8988T (cell line): ENCODE results near the gene USP35.

Experiments
- DNase-seq: peaks from one replicate; pipeline ENCODE4 v3.0.0; 2011

USP35 gene

DNA sequence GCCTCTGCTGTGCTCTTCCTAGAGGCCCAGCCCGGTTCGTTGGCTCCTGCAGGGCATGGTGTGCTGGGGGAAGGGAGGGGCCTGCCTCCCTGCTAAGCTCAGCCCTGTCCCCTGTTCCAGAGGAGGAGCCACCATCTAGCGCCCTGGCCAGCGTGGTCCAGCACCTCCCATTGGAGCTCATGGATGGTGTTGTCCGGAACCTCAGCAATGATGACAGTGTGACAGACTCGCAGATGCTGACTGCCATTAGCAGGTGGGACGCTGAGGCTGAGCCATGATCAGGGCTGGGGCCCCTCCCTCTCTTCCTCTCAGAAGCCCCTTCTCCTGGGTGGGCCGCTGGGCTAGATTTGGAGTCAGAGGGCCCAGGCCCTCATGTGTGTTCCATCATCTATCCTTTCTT, 9.1 kb downstream of the USP35 start:
- peak; percentile 45 for DNase-seq

DNA sequence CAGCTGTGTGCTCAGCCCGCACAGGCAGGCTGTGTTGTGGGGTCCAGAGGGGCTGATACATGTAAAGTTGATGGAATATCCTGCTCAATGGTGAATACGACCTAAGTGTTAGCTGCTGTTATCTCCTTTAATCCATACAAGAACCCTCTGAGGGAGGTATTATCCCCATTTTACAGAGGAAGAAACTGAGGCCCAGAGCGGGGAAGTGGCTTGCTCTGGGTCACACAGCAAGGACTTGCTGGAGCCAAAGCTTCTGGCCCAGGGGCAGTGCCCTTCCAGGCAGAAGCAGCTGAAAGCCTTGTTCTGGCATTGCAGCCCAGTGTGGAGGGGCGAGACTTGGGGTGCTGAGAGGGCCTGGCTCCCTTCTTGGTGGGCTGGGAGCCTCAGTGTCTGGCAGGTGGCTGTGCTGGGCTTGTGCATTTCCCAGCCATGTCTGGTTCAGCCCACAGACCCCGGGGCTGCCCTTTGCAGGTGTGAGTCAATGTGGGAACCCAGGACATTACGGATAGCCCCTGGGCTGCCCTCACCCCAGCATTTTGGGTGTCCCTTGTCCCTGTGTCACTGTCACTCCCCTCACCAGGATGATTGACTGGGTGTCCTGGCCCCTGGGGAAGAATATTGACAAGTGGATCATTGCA, 10.4 kb downstream of the USP35 start:
- DNase-seq = no peak

- no peak for DNase-seq
Observed at GRCh38 chr11:78199653-78200015, 10.9 kb downstream of the USP35 start.

- DNase-seq = no peak
Observed at GRCh38 chr11:78200061-78200460, 11.3 kb downstream of the USP35 start.

DNA sequence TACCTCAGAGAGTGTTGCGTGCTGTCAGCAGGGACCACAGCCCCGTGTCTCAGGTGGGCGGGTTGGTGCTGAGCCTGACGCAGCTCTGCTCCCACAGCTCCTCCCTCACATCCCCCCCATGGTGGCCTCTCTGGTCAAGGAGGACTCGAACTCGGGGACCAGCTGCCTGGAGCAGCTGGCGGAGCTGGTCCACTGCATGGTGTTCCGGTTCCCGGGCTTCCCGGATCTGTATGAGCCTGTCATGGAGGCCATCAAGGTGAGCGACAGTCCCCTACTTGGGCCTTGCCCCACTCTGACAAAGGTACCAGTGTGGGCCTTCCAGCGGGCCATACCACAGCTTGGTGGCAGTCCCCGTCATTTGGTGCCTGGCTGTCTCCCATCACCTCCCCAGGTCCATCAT, 11.8 kb downstream of the USP35 start:
- DNase-seq = no peak

DNA sequence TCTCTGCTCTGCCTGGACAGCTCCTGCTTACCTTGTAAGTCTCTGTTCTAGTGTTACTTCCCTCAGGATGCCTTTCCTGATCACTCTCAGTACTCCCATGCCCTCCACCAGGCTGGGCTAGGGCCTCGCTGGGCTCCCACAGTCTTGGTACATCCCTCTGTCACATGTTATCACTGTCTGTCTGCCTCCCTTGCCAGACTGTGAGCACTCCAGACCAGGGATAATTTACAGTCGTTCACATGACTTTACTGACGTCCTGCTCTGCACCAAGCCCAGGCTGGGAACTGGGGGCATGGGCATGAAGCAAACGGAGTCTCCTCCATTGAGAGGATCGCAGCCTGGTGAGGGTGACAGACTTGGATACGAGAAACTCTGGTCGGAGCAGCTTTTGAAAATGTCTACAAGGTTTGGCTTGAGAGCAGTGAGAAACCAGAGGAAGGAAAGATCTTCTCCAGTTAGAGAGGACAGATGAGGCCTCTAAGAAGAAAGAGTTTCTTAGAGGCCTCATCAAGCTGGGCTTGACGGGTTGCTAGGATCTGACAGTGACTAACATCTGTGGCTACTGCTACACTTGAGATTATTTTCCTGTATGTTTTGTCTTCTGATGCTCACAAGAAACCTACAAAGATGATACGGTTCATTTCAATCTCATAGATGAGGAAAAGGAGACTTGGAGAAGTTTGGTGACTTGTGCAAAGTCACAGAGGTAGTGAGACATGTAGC, 12.5 kb downstream of the USP35 start:
- no peak for DNase-seq

- DNase-seq = no peak
Observed at GRCh38 chr11:78202733-78203167, 14.0 kb downstream of the USP35 start.

- no peak for DNase-seq
Observed at GRCh38 chr11:78203184-78203583, 14.5 kb downstream of the USP35 start.

GRCh38 chr11:78205256-78205655, 16.5 kb downstream of the USP35 start:
- DNase-seq = no peak

GRCh38 chr11:78205691-78206090, 17.0 kb downstream of the USP35 start:
- no peak for DNase-seq

GRCh38 chr11:78207532-78208256, 19.0 kb downstream of the USP35 start:
- no peak for DNase-seq

DNA sequence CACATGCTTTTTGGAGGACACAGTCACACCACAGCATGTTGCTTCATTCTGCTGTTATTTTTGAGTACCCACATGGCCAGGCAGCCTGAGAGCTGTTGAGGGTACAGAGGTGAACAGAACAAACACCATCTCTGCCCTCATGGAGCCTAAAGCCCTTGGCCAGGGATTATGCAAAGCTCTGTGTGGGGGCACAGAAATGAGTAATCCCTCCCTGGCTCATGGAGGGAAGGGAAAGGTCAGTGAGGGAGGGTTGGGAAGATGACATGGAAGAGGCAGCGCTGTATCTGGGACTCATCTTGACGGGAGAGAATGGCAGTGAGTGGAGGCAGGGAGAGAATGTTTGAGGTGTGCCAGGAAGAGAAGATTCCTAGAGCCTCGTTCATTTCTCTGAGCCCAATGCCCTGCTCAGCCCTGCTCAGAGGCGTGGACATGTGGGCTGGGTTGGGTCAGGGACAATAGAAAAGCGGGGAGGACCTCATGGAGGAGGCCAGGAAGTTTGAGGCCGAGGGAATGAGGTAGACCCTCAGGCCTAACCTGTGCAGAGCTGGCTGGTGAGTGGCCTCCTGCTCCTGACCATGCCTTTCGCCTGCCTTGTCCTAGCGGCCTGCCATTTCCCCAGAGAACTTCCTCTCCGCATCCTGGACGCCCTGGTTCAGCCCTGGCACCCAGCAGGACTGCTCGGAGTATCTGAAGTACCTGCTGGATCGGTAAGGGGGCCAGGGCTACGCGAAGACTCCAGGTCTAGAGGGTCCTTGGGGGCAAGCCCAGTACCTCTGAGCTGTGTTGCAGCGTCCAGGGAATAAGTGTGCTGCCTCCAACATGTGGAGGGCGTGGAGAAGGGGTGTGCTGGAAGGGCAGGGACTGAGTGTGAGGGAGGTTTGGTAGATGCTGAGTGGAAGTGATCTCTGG, 19.8 kb downstream of the USP35 start:
- DNase-seq = no peak

GRCh38 chr11:78209478-78209877, 20.8 kb downstream of the USP35 start:
- DNase-seq = no peak

DNA sequence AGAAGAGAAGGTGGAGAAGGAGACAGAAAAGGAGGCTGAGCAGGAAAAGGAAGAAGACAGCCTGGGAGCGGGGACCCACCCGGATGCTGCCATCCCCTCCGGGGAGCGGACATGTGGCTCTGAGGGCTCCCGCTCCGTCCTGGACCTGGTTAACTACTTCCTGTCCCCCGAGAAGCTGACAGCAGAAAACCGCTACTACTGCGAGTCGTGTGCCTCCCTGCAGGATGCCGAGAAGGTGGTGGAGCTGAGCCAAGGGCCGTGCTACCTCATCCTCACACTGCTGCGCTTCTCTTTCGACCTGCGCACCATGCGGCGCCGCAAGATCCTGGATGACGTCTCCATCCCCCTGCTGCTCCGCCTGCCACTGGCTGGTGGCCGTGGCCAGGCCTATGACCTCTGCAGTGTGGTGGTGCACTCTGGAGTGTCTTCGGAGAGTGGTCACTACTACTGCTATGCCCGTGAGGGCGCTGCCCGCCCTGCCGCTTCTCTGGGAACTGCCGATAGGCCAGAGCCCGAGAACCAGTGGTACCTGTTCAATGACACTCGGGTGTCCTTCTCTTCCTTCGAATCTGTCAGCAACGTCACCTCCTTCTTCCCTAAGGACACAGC, 21.4 kb downstream of the USP35 start:
- no peak for DNase-seq

- DNase-seq = no peak
Observed at GRCh38 chr11:78211565-78211964, 22.8 kb downstream of the USP35 start.

DNA sequence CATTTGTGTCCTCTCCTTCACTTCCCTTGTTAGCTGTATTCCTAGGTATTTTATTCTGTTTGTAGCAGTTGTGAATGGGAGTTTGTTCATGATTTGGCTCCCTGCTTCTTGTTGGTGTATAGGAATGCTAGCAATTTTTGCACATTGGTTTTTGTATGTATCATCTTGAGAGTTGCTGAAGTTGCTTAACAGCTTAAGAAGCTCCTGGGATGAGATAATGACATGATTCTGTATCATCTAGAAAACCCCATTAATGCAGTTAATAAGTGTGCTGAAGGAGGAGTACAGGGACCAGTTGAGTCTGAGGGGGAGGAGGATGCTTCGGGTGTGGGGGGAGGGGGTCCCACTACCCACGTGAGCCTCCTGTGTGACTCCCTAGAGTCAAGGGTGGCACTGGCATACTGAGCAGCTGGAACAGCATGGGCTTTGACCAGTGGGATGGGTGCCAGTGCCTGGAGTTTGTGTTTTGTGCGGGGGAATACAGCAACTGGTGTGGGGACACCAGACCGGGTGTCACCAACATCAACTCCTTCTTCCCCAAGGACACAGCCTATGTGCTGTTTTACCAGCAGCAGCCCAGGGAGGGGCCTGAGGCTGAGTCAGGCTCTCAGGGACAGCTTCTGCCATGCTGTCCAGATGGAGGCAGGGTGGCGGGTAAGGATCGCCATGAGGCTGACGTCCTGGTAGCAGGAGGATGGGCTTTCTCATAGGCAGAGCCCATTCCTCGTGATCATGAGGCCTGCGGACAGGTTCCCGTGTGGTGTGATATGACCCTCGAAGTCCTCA, 24.1 kb downstream of the USP35 start:
- DNase-seq = no peak

DNA sequence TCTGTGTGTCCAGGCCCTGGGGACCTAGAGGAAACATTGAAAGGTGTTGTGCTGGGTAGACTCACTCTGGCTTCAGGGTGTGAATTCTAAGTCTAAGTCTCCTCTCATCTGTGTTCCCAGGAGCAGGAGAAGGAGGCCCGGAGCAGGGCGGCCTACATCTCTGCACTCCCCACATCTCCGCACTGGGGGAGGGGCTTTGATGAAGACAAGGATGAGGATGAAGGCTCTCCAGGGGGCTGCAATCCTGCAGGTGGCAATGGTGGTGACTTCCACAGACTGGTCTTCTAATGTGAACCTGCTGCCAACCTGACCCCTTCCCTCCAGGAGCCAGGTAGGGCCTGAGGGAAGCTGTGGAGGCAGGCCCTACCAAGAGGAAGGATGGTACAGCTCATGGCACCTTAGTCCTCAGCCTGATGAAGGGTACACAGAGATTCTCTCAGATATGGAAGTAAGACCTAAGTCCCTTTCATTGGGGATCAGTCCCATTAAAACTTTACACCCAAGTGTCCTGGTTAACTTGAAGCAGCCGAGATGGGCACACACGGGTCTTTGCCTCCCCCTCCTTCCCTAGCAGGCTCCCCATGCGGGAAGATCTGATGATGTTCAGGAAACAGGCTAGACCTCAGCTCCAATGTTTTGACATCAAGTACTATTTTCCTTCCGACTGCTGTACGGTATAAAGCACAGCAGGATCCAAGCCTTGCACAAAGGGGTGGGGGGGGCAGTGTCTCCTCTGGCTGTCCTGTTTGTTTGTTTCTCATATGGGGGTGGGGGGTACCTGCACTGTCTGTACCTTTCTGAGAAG, 25.0 kb downstream of the USP35 start:
- no peak for DNase-seq

GRCh38 chr11:78214331-78215194, 25.8 kb downstream of the USP35 start:
- DNase-seq = no peak

- no peak for DNase-seq
Observed at GRCh38 chr11:78216021-78216420, 27.3 kb downstream of the USP35 start.
